BJ (cell line): ENCODE measurements around the gene WDR33. TPM values are rescaled to one million over a fixed set of nuclear protein-coding genes. Genes with fewer than 3 reads are reported as not detected.
"Not testable (repeated sequence)": the region's sequence is repeated elsewhere in the genome, so short reads cannot be mapped to it uniquely, and the experiment has no call there.

ENCODE experiments used
- CTCF ChIA-PET: fragments of 350-600 bp; formaldehyde crosslinking; extraction: SDS; loops from one replicate; lab custom pipeline; 2021; ENCODE audit warnings: antibody characterized with exemption, inconsistent platforms; lab: Yijun Ruan, JAX
- POLR2A ChIA-PET: fragments of 300-600 bp; sonication (Branson Sonifier 250); formaldehyde crosslinking; extraction: SDS; loops from one replicate; lab custom pipeline; 2021; ENCODE audit warnings: antibody characterized with exemption; lab: Charles Lee
- DNase-seq: peaks from one replicate; pipeline ENCODE4 v3.0.0-alpha.2; 2011; ENCODE audit warnings: low read depth
- H3K27me3 ChIP-seq: 2 replicates; pipeline ENCODE4 v1.6.0; 2011; ENCODE audit warnings: low read length; ENCODE audit not compliant: control insufficient read depth, insufficient read depth
- H3K36me3 ChIP-seq: 2 replicates; pipeline ENCODE4 v1.5.1; 2011; ENCODE audit warnings: low read length; ENCODE audit not compliant: control insufficient read depth, insufficient read depth
- H3K4me3 ChIP-seq: 2 replicates; pipeline ENCODE4 v1.5.1; 2011; ENCODE audit warnings: low read depth, mild to moderate bottlenecking, control low read depth, low read length
- CTCF ChIP-seq: IDR thresholded peaks from 2 replicates; pipeline ENCODE4 v1.5.1; 2011; ENCODE audit warnings: low read depth, mild to moderate bottlenecking, control low read depth, inconsistent platforms, low read length, moderate library complexity; ENCODE audit not compliant: insufficient read depth
- polyA plus RNA-seq: library from polyadenylated mRNA; depleted of rRNA; stranded (reverse); fragments of >200 nt; gene quantifications from 2 replicates; pipeline ENCODE4 v1.2.3, GENCODE V29; 2011

The WDR33 gene
- polyA plus RNA-seq, 1 experiment: 14.8 TPM

- TF ChIP-seq CTCF: no peak
- no peak for DNase-seq
- H3K27me3 ChIP-seq: no peaks in the 10 kb centered on the region
- peak overlapping the region; percentile 65 for H3K4me3 ChIP-seq
- no peaks in the 10 kb centered on the region for H3K36me3 ChIP-seq
- ChIA-PET POLR2A (no interaction called here), CTCF (no interaction called here)
Measured at GRCh38 chr2:127811397-127812321, 688 bp upstream of the WDR33 start.

GRCh38 chr2:127810156-127810618, 784 bp downstream of the WDR33 start:
- Histone ChIP-seq H3K27me3 (no peaks in the 10 kb centered on the region), H3K36me3 (no peaks in the 10 kb centered on the region), H3K4me3 (peak overlapping the region; percentile 65)
- CTCF ChIA-PET: interaction anchor here (1.0 kb wide), 1 partner anchor 161 kb away, joined by 3 read pairs; no protein-coding TSS in a partner anchor
- peak; percentile 4 for DNase-seq
- TF ChIP-seq CTCF: peak; percentile 16; the same call in 1 of the 2 replicates
- POLR2A ChIA-PET: no interaction called here

GRCh38 chr2:127807678-127808353, 3.2 kb downstream of the WDR33 start:
- no peak for TF ChIP-seq CTCF
- POLR2A ChIA-PET: no interaction called here

GRCh38 chr2:127806860-127807259, 4.1 kb downstream of the WDR33 start:
- POLR2A ChIA-PET: interaction anchor here (0.6 kb wide), 1 partner anchor 29 kb away, joined by 8 read pairs; no protein-coding TSS in a partner anchor
- not testable (repeated sequence) for DNase-seq

More at GRCh38 chr2:127807678-127808353, 3.2 kb downstream of the WDR33 start:
- Histone ChIP-seq H3K36me3 (no peaks in the 10 kb centered on the region), H3K4me3 (no peak overlapping the region), H3K27me3 (no peaks in the 10 kb centered on the region)
- CTCF ChIA-PET: interaction anchor here (1.3 kb wide), 1 partner anchor 17 kb away, joined by 3 read pairs; no protein-coding TSS in a partner anchor
- DNase-seq: no peak

GRCh38 chr2:127805491-127805890, 5.5 kb downstream of the WDR33 start:
- no peaks in the 10 kb centered on the region for H3K27me3 ChIP-seq
- no peak overlapping the region for H3K4me3 ChIP-seq
- POLR2A ChIA-PET: no interaction called here
- CTCF ChIA-PET: no interaction called here
- no peak for TF ChIP-seq CTCF
- H3K36me3 ChIP-seq: no peaks in the 10 kb centered on the region
- DNase-seq: no peak

More at GRCh38 chr2:127806860-127807259, 4.1 kb downstream of the WDR33 start:
- CTCF ChIA-PET: interaction anchor here (0.7 kb wide), 1 partner anchor 26 kb away, joined by 3 read pairs; no protein-coding TSS in a partner anchor
- not testable (repeated sequence) for H3K36me3 ChIP-seq, H3K4me3 ChIP-seq, H3K27me3 ChIP-seq
